ENCODE measurements around the gene UGT2B15. TPM values are rescaled to one million over a fixed set of nuclear protein-coding genes. Genes with fewer than 3 reads are reported as not detected.

UGT2B15 gene
- total and polyA plus RNA-seq, 10 of the 15 experiments (the other 5 are each of a cell fraction or from before 2014, with no cell fraction given) = not detected

- Histone ChIP-seq H4K20me1 (ENCODE audit: control insufficient read depth, insufficient read depth) (no peaks in the 10 kb centered on the region), H3K4me1 (ENCODE audit: control insufficient read depth, insufficient read depth, low read length) (no peaks in the 10 kb centered on the region), H2AFZ (ENCODE audit: control insufficient read depth, low read depth, low read length) (no peak overlapping the region), H3K27me3 (replicated peaks in 1 of 2; ENCODE audit: control insufficient read depth in 2 of 2, insufficient read depth in 2 of 2, low read length in 1 of 2) (no peaks in the 10 kb centered on the region), H3K27ac (ENCODE audit: control insufficient read depth, insufficient read depth) (no peak overlapping the region), H3K36me3 (ENCODE audit: control insufficient read depth in 2 of 2, insufficient read depth in 2 of 2, low read length in 1 of 2) (no peaks in the 10 kb centered on the region), H3K79me2 (ENCODE audit: control insufficient read depth, insufficient read depth, low read length) (no peaks in the 10 kb centered on the region), H3K4me2 (ENCODE audit: control insufficient read depth, insufficient read depth) (no peak overlapping the region), H3K9ac (ENCODE audit: control insufficient read depth, insufficient read depth, low read length) (no peak overlapping the region), H3K4me3 (no peak overlapping the region), H3K9me3 (replicated peaks; ENCODE audit: control insufficient read depth, insufficient read depth, low read length) (no peaks in the 10 kb centered on the region; the same call in 2 of the 3 replicates)
- no peak for DNase-seq (ENCODE audit: low read depth, low spot score)
- ChIA-PET CTCF (interaction anchor here (0.6 to 0.7 kb wide), 3 partner anchors 18 to 1794 kb away, joined by 3 read pairs; no protein-coding TSS in a partner anchor), SMC1A (ENCODE audit: uncharacterized antibody, unreplicated experiment) (interaction anchor here (0.6 to 1.2 kb wide), 4 partner anchors 24 to 426 kb away, joined by 3 to 4 read pairs (median 3); no protein-coding TSS in a partner anchor), POLR2A (interaction anchor here (0.8 kb wide), 1 partner anchor 14 kb away, joined by 3 read pairs; no protein-coding TSS in a partner anchor), RAD21 (ENCODE audit: unreplicated experiment) (interaction anchor here (0.9 to 1.4 kb wide), 2 partner anchors 15 to 339 kb away, joined by 3 to 6 read pairs; no protein-coding TSS in a partner anchor)
- ATAC-seq = peak; percentile 88
- no TSS peak for BruUV-seq (replicated peaks)
- 34% methylated on average over 3 of the region's 3 CpGs for whole genome bisulfite sequencing (ENCODE audit: insufficient coverage, insufficient replicate concordance, low lambda C conversion rate, missing lambda C conversion rate)
- no peak for TF ChIP-seq STAT3 (IDR thresholded peaks at IDR 0.05; ENCODE audit: low read depth, low read length)
- no peak for TF ChIP-seq RB1 (IDR thresholded peaks at IDR 0.05; ENCODE audit: borderline replicate concordance)
- TF ChIP-seq, protein P1, sequence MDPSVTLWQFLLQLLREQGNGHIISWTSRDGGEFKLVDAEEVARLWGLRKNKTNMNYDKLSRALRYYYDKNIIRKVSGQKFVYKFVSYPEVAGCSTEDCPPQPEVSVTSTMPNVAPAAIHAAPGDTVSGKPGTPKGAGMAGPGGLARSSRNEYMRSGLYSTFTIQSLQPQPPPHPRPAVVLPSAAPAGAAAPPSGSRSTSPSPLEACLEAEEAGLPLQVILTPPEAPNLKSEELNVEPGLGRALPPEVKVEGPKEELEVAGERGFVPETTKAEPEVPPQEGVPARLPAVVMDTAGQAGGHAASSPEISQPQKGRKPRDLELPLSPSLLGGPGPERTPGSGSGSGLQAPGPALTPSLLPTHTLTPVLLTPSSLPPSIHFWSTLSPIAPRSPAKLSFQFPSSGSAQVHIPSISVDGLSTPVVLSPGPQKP (IDR thresholded peaks at IDR 0.05; ENCODE audit: low read depth, low read length) = no peak
- TF ChIP-seq CHD2 (IDR thresholded peaks at IDR 0.05; ENCODE audit: borderline replicate concordance, low read depth, low read length) = no peak
- TF ChIP-seq SMAD1 (IDR thresholded peaks at IDR 0.05; ENCODE audit: low read depth, partially characterized antibody) = no peak
- in situ Hi-C loops (cut with MboI) = no loop called here
- intact Hi-C loops (cut with micrococcal nuclease; ENCODE audit: unreplicated experiment) = no loop called here
- FAIRE-seq = no peak
Measured at GRCh38 chr4:68718447-68719074, 48.1 kb upstream of the UGT2B15 start.
